ENCODE results near the gene GPT2. TPM values are rescaled to one million over a fixed set of nuclear protein-coding genes. Genes with fewer than 3 reads are reported as not detected.

The GPT2 gene
- polyA plus RNA-seq, 1 experiment, result 18.5 TPM

DNA sequence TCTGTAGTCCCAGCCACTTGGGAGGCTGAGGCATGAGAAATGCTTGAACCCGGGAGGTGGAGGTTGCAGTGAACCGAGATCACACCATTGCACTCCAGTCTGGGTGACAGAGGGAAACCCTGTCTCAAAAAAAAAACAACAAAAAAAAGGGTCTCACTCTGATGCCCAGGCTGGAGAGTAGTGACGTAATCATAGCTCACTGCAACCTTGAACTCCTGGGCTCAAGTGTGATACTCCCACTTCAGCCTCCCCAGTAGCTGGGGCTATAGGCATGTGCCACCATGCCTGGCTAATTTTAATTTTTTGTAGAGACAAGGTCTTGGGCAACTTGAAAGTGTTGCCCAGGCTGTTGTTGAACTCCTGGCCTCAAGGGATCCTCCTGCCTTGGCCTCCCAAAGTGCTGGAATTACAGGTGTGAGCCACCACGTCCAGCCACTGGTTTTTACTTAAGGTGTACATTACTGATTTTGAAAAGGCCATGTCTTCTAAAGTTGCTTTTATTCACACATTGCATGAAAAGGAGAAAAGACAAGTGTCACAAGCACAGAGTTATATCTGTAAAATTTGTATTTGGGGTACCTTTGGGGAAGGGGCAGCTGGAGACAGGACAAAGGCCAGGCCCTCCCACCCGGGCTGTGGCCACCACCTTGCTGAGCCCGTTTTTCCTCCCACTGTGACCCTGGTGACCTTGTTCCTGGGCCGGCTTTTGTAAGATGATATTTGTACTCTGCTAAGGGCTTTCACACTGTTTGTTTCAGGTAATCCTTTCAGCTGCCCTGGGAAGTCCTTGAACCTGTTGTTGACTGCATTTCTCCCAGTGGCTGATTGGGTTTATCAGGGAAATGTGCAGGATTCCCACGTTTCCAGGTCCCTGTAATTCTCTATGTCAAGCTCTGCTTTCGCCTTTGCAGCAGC, 11.5 kb downstream of the GPT2 start:
- ChIA-PET CTCF (interaction anchor here (0.7 to 2.1 kb wide), 8 partner anchors 13 to 219 kb away, joined by 3 to 8 read pairs (median 4); no protein-coding TSS in a partner anchor), POLR2A (no interaction called here)
- Histone ChIP-seq H3K4me3 (ENCODE audit: low read depth, low read length) (no peak overlapping the region), H3K27me3 (ENCODE audit: control insufficient read depth, insufficient read depth, low read length) (no peaks in the 10 kb centered on the region), H3K27ac (ENCODE audit: low read depth, low read length) (no peak overlapping the region), H3K9me3 (ENCODE audit: control insufficient read depth, insufficient read depth, low read length) (peaks cover 11% of the 10 kb centered on the region; the same call in 1 of the 2 replicates)
- DNase-seq (ENCODE audit: low read depth, low spot score), result no peak
- TF ChIP-seq, protein P1, sequence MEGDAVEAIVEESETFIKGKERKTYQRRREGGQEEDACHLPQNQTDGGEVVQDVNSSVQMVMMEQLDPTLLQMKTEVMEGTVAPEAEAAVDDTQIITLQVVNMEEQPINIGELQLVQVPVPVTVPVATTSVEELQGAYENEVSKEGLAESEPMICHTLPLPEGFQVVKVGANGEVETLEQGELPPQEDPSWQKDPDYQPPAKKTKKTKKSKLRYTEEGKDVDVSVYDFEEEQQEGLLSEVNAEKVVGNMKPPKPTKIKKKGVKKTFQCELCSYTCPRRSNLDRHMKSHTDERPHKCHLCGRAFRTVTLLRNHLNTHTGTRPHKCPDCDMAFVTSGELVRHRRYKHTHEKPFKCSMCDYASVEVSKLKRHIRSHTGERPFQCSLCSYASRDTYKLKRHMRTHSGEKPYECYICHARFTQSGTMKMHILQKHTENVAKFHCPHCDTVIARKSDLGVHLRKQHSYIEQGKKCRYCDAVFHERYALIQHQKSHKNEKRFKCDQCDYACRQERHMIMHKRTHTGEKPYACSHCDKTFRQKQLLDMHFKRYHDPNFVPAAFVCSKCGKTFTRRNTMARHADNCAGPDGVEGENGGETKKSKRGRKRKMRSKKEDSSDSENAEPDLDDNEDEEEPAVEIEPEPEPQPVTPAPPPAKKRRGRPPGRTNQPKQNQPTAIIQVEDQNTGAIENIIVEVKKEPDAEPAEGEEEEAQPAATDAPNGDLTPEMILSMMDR (IDR thresholded peaks at IDR 0.05; ENCODE audit: low read depth, low read length), result no peak

DNA sequence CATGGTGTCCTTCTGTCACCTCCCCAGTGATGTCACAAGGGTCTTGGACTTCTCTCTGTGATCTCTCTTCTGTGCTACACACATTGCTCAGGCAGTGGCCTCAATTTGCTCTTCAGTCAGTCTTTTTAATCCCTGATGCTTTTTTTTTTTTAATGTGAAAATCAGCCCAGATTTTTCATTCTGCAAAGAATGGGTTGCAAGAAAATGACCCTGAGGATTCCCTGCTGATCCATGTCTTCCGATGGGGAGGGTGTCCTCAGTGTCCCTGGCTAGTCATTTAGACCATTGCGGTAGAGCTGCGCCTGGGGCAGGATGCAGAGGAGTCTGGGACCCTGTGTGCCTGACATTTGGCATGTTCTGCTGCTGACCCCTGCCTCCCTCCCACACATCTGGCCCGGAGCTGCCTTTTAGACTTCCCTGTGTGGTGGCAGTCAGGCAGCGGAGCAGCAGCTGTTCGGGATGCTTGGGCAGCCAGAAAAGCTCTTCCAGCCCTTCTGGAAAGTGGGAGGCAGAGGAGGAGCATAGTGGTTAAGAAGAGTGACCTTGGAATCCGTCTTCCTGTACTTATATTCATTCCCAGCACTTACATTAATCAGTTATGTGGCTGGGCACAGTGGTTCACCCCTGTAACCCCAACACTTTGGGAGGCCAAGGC, 12.3 kb downstream of the GPT2 start:
- H3K27ac ChIP-seq (ENCODE audit: low read depth, low read length), result no peak overlapping the region
- peaks cover 11% of the 10 kb centered on the region; the same call in 1 of the 2 replicates for H3K9me3 ChIP-seq (ENCODE audit: control insufficient read depth, insufficient read depth, low read length)
- ChIA-PET CTCF (interaction anchor here (0.7 to 2.1 kb wide), 4 partner anchors 12 to 42 kb away, joined by 3 to 6 read pairs (median 4); no protein-coding TSS in a partner anchor), POLR2A (no interaction called here)
- no peak overlapping the region for H3K4me3 ChIP-seq (ENCODE audit: low read depth, low read length)
- DNase-seq (ENCODE audit: low read depth, low spot score), result no peak
- TF ChIP-seq, protein P1 (IDR thresholded peaks at IDR 0.05; ENCODE audit: low read depth, low read length), result no peak
- no peaks in the 10 kb centered on the region for H3K27me3 ChIP-seq (ENCODE audit: control insufficient read depth, insufficient read depth, low read length)

DNA sequence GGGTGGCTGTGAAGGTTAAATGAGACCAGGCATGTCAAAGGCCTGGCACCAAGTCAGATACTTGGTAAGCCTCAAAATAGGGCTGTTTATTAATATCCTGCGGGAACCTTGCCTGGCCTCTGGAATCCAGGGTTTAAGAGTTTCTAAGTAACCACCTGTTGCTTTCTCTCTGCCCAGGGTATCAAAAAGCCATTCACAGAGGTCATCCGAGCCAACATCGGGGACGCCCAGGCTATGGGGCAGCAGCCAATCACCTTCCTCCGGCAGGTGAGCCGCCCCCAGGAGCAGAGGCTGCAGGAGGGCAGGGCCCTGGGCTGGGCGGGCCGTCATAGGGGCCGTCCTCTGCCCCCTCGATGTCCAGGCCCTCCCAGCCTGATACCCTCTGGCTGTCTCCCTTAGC, 13.3 kb downstream of the GPT2 start:
- no peak for DNase-seq (ENCODE audit: low read depth, low spot score)
- POLR2A ChIA-PET, result no interaction called here

DNA sequence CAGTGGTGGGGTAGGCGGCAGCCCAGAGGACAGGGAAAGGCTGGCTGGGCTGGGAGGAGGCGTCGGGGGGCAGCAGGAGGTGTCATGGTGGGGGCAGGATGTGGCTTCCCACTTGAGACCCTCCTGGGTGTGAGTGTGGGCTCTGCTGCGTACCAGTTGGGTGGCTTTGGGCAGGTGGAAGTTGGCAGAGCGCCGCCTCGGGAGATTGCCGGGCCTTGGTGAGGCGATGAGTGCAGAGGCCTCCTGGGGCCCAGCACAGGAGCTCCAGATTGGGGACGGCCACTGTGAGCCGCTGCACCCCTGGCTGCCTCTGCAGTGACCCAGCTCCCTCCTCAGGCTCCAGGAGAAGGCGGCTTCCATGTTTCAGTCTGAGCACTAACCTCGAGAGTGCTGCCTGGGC, 13.8 kb downstream of the GPT2 start:
- Histone ChIP-seq H3K27me3 (ENCODE audit: control insufficient read depth, insufficient read depth, low read length) (no peaks in the 10 kb centered on the region), H3K9me3 (ENCODE audit: control insufficient read depth, insufficient read depth, low read length) (peaks cover 11% of the 10 kb centered on the region; the same call in 1 of the 2 replicates), H3K27ac (ENCODE audit: low read depth, low read length) (no peak overlapping the region), H3K4me3 (ENCODE audit: low read depth, low read length) (no peak overlapping the region)
- ChIA-PET POLR2A (no interaction called here), CTCF (no interaction called here)
- DNase-seq (ENCODE audit: low read depth, low spot score), result no peak
- TF ChIP-seq, protein P1 (IDR thresholded peaks at IDR 0.05; ENCODE audit: low read depth, low read length), result no peak

More for the DNA sequence above, 13.3 kb downstream of the GPT2 start:
- H3K4me3 ChIP-seq (ENCODE audit: low read depth, low read length), result no peak overlapping the region
- TF ChIP-seq, protein P1 (IDR thresholded peaks at IDR 0.05; ENCODE audit: low read depth, low read length), result no peak
- CTCF ChIA-PET, result interaction anchor here (1.6 kb wide), 1 partner anchor 44 kb away, joined by 6 read pairs; no protein-coding TSS in a partner anchor
- H3K27ac ChIP-seq (ENCODE audit: low read depth, low read length), result no peak overlapping the region
- peaks cover 11% of the 10 kb centered on the region; the same call in 1 of the 2 replicates for H3K9me3 ChIP-seq (ENCODE audit: control insufficient read depth, insufficient read depth, low read length)
- no peaks in the 10 kb centered on the region for H3K27me3 ChIP-seq (ENCODE audit: control insufficient read depth, insufficient read depth, low read length)

All from AG04450 (cell line).